PFSK-1 (cell line): ENCODE measurements around the gene CDK10. TPM values are rescaled to one million over a fixed set of nuclear protein-coding genes. Genes with fewer than 3 reads are reported as not detected.
A peak's percentile ranks its signal among the peaks of the same experiment; 100 is the strongest.

ENCODE experiments used
- FOXP2 ChIP-seq: optimal IDR thresholded peaks from 2 replicates; pipeline ENCODE3; 2011; ENCODE audit warnings: borderline replicate concordance, control low read depth, inconsistent platforms; ENCODE audit not compliant: insufficient read depth; ENCODE audit errors: extremely low read length, extremely low read depth
- POLR2AphosphoS5 ChIP-seq: IDR thresholded peaks from 2 replicates; pipeline ENCODE4 v1.6.1; 2012; ENCODE audit warnings: low read depth, mild to moderate bottlenecking, control low read depth, low read length, moderate library complexity
- SIN3A ChIP-seq: IDR thresholded peaks from 2 replicates; pipeline ENCODE4 v1.6.1; 2012; ENCODE audit warnings: mild to moderate bottlenecking, low read length, moderate library complexity, borderline replicate concordance; ENCODE audit not compliant: insufficient read depth
- TAF1 ChIP-seq: IDR thresholded peaks from 2 replicates; pipeline ENCODE4 v1.6.1; 2012; ENCODE audit warnings: low read length, control low read depth, borderline replicate concordance; ENCODE audit not compliant: insufficient read depth
- polyA plus RNA-seq: library from polyadenylated mRNA; unstranded; fragments of >200 nt; gene quantifications from one replicate; pipeline ENCODE4 v1.2.1, GENCODE V29; 2012; ENCODE audit warnings: low read depth, missing spikeins; ENCODE audit not compliant: insufficient read length
- TF ChIP-seq, protein P1 (sequence below), 2 experiments: IDR thresholded peaks; 2 replicates each; pipeline versions ENCODE4 v1.6.1 to v1.8.0; 2011 to 2012; ENCODE audit warnings: low read depth in 2 of 2, low read length in 2 of 2, control low read depth in 1 of 2, inconsistent platforms in 1 of 2, mild to moderate bottlenecking in 1 of 2, moderate library complexity in 1 of 2; ENCODE audit not compliant: insufficient read depth in 1 of 2

The CDK10 gene, protein sequence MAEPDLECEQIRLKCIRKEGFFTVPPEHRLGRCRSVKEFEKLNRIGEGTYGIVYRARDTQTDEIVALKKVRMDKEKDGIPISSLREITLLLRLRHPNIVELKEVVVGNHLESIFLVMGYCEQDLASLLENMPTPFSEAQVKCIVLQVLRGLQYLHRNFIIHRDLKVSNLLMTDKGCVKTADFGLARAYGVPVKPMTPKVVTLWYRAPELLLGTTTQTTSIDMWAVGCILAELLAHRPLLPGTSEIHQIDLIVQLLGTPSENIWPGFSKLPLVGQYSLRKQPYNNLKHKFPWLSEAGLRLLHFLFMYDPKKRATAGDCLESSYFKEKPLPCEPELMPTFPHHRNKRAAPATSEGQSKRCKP
- polyA plus RNA-seq: 68.4 TPM

DNA sequence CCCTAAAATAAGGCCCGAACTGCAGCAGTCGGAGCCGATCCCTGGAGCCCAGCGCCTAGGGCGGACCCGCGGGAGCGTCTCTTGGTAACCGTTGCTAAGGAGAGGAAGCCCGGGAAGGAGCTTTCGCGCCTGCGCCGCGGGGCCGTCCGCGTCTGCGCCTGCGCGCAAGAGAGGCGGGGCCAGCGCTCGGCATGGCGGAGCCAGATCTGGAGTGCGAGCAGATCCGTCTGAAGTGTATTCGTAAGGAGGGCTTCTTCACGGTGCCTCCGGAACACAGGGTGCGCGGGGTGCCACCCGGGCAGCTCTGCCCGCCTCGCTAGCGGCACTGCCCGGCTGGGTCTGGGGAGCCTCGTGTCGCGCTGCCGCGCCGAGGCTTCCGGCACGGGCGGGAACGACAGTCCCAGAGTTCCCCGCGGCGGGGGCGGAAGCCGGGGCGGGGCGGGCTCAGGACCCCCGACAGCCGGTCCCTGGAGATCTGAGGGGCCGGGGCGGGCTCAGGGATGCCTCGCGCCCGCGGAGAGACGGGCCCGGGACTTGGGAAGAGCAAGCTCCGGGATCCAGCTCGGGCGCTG lies at the start of gene CDK10:
Gene CDK10, plus strand, starts transcription at position 170 of the 572 bp plus-strand sequence. Its CDS starts 22 bp downstream, at position 192.
- TF ChIP-seq TAF1: peak; percentile 73; the same call in 1 of the 2 replicates
- no peak for TF ChIP-seq SIN3A
- TF ChIP-seq, protein P1, sequence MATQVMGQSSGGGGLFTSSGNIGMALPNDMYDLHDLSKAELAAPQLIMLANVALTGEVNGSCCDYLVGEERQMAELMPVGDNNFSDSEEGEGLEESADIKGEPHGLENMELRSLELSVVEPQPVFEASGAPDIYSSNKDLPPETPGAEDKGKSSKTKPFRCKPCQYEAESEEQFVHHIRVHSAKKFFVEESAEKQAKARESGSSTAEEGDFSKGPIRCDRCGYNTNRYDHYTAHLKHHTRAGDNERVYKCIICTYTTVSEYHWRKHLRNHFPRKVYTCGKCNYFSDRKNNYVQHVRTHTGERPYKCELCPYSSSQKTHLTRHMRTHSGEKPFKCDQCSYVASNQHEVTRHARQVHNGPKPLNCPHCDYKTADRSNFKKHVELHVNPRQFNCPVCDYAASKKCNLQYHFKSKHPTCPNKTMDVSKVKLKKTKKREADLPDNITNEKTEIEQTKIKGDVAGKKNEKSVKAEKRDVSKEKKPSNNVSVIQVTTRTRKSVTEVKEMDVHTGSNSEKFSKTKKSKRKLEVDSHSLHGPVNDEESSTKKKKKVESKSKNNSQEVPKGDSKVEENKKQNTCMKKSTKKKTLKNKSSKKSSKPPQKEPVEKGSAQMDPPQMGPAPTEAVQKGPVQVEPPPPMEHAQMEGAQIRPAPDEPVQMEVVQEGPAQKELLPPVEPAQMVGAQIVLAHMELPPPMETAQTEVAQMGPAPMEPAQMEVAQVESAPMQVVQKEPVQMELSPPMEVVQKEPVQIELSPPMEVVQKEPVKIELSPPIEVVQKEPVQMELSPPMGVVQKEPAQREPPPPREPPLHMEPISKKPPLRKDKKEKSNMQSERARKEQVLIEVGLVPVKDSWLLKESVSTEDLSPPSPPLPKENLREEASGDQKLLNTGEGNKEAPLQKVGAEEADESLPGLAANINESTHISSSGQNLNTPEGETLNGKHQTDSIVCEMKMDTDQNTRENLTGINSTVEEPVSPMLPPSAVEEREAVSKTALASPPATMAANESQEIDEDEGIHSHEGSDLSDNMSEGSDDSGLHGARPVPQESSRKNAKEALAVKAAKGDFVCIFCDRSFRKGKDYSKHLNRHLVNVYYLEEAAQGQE (IDR thresholded peaks at IDR 0.05; ENCODE audit: insufficient read depth in 1 of 2, low read depth in 2 of 2, low read length in 2 of 2): peak in 1 of 2 experiments; percentile 61; a peak in 1 of 4 replicates
- TF ChIP-seq POLR2AphosphoS5: peak; percentile 78
- TF ChIP-seq FOXP2: peak; percentile 38

DNA sequence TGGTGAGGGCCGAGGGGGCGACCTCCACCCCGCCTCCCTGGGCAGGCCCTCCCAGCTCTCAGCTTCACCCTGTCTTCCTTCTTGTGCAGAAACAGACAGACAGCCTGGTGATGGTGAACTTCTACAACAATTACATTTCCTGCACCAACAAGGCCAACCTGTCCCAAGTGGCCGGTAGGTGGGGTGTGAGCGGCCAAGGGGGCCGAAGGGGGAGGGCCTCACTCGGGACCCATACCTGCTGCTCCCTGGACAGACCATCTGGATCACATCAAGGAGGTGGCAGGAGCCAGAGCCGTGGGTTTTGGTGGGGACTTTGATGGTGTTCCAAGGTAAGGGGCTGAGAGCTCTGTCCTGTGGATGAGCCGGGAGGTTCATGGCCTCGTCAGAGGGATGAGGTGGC lies 49.1 kb upstream of the CDK10 start:
- TF ChIP-seq POLR2AphosphoS5 (no peak), FOXP2 (no peak), TAF1 (no peak), SIN3A (no peak)
- TF ChIP-seq, protein P1 (IDR thresholded peaks at IDR 0.05; ENCODE audit: insufficient read depth in 1 of 2, low read depth in 2 of 2, low read length in 2 of 2): no peak

DNA sequence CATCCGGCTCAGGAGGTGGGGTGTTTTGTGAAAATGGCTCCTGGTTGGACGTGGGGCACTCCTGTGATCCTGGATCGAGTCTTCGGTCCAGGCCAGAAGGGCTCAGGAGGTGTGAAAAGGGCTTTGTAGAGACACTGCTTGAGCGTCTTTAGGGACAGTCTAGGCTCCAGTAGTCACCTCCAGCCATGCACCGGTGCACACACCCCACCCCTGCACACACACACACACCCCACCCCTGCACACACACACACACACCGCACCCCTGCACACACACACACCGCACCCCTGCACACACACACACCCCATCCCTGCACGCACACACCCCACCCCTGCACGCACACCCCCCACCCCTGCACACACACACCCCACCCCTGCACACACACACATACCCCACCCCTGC lies 48.0 kb upstream of the CDK10 start:
- TF ChIP-seq FOXP2 (no peak), TAF1 (no peak), POLR2AphosphoS5 (no peak), SIN3A (no peak)
- TF ChIP-seq, protein P1 (IDR thresholded peaks at IDR 0.05; ENCODE audit: insufficient read depth in 1 of 2, low read depth in 2 of 2, low read length in 2 of 2): no peak

DNA sequence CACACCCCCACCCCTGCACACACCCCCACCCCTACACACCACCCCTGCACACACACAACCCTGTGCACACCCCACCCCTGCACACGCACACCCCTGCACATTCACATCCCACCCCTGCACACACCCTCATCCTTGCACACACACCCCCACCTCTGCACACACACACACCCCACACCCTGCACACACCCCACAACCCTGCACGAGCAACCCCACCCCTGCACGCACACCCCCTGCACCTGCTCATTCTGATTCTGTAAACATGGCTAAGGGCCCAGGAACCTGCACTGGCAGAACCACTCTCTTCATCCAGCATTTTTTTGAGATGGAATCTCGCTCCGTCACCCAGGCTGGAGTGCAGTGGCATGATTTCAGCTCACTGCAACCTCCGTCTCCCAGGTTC lies 47.1 kb upstream of the CDK10 start:
- TF ChIP-seq TAF1 (no peak), POLR2AphosphoS5 (no peak), FOXP2 (no peak), SIN3A (no peak)
- TF ChIP-seq, protein P1 (IDR thresholded peaks at IDR 0.05; ENCODE audit: insufficient read depth in 1 of 2, low read depth in 2 of 2, low read length in 2 of 2): no peak
